GM19468 (cell line): ENCODE data around the gene EME2.

Experiments used
- ATAC-seq: cut with Tn5 transposase; IDR thresholded peaks from one replicate; pipeline ENCODE4 v1.9.1; 2021; ENCODE audit warnings: mild to moderate bottlenecking, moderate library complexity, moderate number of reproducible peaks; ENCODE audit not compliant: unreplicated experiment; ENCODE audit errors: extremely low read depth

The EME2 gene

DNA sequence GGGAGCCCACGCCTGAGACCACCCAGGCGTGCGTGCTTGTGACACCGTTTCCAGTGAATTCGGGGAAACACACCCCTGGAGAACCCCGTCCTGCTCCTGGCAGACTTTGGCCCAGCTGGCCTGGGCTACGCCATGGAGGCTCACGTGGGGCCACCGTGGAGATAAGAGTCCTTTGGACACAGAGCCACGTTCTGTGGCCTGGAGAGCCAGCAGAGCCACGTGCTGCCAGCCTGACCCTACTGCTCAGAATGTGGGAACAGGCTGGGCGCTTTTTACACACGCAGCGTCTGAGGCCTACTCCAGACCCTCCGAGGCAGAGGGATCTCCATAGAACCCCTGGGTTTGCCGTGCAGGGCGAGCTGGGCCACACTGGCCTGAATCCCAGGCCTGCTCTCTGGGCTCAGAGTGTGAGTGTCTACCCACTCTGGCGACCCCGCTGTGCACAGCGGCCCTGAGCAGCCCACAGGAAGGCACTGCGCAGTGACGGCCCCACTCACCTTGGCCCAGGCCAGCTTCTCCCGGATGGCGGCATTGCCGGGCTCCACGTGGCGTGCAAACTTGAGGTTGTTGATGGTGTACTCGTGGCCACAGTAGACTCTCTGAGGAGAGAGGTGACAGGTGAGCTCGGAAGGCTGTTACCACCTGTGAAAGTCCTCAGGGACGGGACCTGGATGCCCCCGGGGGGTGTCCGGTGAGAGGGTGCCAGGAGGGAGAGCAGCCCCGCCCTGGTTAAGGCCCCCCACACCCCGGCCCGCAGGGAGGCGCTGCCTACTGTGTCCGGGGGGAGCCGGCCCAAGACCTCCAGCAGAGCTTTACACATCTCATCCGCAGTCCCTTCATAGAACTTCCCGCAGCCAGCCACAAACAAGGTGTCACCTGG lies 44.0 kb downstream of the EME2 start:
- ATAC-seq: no peak

DNA sequence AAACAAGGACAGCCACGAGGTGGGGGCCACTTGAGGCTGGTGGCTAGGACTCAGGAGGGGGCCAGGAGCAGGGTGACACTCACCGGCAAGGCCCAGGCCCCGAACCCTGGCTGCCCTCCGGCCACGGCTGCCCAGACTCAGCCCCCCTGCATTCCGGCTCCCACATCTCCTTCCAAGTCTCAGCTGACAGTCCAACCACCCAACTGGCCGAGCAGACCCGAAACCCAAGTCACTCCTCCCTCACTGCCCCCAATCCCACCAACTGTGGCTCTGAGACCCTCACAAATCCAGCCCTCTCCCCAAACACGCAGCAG lies 44.6 kb downstream of the EME2 start:
- no peak for ATAC-seq

DNA sequence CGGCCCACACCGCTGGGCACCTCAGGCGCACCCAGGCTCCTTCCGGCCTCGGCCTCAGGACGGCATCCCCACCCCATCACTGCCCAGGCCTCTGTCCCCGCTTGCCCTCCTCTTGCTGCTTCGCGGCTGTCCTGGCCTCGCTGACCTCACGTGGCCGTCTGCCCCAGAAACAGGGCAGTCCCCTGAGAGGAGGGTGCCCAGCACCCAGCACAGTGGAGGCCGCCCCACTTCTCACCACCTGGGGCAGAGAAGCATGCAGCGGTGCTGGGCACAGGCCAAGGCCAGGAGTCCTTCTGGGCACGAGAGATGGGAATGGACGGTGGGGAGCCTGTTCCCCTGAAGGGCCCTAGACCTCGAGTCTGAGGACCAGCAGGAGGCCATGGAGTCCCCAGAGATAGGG lies 45.1 kb downstream of the EME2 start:
- ATAC-seq: no peak

DNA sequence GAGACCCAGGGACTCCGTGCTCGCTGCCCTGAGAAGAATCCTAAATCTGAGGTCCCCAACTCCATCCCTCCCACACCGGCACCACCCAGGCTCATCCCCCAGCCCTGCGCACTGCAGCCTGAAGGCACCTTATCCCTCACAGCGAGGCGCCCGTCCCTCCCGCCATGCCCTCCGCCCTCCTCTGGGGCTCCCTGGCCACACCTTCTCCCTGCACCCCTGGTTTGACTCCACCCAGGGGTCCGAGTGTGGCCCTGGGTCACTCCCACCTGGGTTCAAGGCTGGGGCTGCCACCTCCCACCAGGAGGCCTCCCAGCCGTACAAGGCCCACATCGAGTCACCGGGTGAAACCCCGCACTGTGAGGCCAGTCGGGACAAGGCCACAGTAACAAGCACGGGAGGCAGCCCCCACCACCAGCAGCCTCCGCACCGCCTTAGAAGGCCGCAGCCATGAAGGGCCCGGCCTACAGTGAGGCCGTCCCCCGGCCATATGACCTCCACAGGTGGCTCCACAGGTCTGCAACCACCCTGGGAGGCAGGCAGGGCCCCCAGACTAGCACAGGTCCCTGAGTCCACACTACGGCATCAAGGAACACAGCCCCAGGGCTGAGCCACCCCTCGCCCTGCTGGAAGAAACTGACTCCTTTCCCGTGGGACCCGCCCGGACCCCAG lies 45.7 kb downstream of the EME2 start:
- ATAC-seq: no peak

DNA sequence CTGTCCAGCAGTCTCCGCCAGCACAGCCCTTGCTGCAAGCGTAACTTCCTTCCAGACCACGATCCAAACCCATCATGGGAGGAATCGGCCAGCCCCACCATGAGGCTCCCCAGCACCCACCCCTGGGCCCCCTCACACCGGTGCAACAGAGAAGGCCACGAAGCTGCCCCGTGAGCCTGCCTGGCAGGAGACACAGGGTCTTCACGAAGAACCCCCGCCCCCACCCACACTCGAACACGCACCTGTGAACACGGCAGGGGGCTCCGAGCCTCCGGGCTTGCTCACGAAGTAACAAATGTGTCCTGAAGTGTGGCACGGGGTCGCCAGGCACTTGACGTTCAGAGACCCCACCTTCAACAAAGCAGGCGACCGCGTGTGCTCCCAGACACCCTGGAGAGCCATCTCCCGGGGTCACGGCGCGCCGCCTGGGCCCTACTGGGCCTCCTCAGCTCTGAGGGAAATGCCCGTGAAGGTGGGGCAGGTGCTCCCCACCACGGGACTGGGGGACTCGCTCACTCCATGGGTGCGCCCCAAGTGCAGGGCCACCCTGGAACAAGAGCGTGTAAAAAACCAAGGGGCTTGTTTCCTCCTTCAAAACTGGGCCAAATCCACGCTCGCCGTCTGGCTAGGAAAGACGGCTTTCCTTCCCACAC lies 46.4 kb downstream of the EME2 start:
- ATAC-seq: no peak

DNA sequence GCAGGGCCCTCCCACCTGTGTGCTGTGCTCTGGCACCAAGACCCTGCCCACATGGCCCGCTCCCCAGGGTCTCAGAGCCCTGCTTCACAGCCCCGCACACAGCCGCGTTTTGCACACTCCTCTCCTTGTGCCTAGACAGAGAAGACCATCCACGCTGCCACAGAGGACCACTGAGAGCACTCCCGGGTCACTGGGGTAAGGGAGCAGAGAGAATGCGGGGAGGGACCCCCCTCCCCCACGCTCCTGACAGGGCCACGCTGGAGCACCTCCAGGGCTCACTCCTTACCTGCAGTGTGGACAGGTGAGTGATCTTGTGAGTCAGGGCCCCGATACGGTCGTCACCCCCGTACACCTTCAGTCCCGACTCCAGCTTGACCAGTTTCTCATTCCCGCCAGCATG lies 47.0 kb downstream of the EME2 start:
- ATAC-seq: no peak

DNA sequence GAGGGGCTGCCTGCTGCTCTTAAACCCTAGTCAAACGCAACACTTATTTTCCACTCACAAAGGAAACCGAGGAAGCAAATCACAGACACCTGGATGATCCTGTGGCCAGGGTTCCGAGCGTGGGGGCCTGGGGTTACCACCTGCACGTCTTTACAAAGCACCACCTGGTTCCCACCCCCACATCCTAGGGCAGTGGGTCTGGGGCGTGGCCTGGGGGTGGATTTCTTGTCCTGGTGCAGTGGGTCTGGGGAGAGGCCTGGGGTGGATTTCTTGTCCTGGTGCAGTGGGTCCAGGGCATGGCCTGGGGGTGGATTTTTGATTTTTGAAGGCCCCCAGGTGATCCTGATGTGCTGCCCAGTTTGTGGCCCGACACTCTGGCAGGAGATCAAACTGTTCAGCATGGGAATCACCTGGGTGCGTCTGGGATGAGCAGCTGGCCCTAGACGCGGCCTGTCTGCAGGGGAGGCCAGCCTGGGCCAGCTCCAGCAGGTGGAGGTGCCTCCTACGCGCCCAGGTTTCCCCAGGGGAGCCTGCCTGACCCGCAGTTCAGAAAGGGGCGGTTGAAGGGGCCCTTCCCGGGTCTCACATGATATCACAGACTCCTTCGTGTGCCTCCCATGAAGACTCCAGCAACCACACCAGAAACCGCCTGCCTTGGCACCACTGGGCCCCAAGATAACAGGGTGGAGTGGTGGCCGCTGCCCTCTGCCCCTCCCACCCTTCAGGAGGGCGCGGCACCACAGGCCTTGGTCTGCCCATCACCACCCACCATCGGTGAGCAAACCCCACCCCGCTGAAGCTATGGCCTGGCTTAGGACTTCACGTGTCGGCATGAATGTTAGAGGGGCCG lies 47.7 kb downstream of the EME2 start:
- no peak for ATAC-seq

DNA sequence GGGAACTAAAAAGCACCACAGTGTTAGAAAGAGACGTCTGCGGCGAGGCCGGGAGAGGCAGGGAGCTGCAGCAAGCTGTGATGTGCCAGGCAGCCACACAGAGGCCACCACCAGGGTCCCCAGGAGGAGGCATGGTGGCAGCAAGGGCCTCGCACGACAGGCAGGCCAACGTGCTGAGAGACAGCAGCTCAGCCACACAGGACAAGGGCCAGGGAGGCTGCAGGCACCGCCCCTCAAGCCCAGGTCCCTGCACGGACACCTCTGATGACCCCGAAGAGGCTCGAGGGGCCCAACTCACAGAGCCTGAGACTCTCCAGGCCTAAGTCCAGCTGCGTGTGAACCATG lies 48.3 kb downstream of the EME2 start:
- no peak for ATAC-seq

DNA sequence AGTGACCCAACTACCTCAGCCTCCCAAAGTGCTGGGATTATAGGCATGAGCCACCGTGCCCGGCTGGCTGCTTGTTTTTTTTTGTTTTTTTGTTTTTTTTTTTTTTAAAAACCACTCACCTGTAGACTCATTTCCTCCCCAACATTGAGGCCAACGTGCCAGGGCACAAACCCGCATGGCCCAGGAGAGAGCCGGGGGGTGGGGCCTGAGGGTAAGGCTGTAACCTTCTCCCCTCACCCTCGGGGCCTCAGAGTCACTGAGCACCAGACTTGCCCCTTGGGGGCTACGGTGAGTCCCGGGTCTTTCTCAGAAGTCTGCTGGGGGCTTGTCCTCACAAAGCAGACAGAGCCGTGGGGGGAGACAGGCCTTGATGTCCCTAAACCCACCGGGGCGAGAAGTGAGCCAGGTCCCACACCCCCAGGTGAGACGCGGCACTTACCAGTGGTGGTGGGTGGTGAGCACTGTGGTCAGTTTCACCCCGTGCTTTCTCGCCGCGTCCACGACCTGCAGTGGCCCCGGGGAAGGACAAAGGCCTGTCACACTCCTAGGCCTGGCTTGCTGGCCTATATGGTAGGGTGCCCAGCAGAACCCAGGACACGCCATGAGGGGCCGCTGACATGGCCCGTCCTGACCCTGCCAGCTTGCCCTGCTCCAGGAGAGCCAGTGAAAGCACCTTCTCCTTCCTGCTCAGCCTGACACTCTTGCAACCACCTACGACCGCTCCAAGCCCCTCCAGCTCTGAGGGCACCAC lies 49.4 kb downstream of the EME2 start:
- no peak for ATAC-seq

DNA sequence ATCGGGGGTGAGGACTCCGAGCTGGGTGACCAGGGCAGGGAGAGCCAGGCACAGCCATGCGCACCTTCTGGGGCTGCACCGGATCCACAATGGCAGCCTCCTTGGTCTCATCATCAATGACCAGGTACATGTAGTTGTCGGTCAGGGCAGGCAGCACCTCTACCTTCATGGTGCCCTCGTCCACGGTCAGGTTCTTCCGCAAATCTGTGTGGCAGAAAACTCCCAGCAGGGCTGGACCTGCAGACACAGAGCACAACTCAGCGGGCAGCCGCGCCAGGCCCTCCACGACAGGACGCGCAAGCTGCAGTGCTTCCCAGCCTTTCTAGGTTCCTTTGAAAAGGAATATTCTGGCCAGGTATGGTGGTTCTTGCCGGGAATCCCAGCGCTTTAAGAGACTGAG lies 50.2 kb downstream of the EME2 start:
- ATAC-seq: no peak

DNA sequence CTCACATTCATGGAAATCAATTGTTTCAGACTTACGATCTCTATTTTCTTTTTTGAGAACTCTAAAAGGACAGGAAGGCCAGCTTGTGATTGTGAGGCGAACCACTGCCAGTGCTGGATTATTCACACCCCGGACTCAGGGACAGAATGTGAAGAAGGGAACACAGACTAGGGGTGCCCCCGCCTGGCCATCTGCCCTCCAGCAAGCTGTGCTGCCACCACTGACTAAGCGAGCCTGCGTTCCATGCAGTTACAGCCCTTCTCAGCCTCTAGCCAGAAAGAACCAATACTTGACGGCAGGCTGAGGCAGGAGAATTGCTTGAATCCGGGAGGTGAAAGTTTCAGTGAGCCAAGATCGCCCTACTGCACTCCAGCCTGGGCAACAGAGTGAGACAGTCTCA lies 51.2 kb downstream of the EME2 start:
- ATAC-seq: no peak

DNA sequence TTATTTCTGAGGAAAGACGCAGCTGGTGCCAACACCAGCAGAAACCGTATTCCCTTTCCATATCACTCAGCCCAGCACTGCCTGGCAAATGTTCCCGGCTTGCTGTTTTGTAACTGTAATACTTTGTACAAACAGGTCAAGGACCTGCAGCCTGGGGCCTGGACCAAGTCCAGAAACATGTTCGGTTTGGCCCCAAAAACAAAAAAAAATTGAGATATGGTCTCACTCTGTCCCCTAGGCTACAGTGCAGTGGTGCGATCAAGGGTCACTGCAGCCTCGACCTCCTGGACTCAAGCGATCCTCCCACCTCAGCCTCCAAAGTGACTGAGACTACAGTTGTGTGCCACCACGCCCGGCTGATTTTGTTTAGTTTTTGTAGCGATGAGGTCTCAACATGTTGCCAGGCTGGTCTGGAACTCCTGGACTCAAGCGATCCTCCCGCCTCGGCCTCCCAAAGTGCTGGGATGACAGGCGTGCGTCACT lies 52.8 kb downstream of the EME2 start:
- ATAC-seq: no peak
